ENCODE results near the gene RNF13.
"Not testable (repeated sequence)": the region's sequence is repeated elsewhere in the genome, so short reads cannot be mapped to it uniquely, and the experiment has no call there.

The RNF13 gene

DNA sequence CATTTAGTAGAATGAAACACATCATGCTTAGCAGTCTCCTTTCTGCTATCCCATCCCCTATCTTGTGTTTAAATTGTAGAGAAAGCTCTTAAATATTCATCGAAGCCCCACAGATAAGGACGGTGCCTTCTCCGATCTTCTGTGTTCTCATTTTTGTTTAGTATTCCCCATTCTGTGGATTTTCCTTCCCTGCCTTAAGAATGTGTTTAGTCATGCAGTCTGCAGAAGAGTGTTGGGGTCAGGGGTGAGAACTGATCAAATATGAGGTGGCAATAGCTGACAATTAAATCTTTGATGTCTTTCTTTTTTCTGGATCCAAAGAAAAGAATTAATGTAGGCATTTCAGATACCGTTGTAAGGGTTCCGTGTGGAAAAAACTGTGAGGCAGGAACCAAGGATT, 11.4 kb upstream of the RNF13 start:
- DNase-seq (ENCODE audit: low spot score): no peak

DNA sequence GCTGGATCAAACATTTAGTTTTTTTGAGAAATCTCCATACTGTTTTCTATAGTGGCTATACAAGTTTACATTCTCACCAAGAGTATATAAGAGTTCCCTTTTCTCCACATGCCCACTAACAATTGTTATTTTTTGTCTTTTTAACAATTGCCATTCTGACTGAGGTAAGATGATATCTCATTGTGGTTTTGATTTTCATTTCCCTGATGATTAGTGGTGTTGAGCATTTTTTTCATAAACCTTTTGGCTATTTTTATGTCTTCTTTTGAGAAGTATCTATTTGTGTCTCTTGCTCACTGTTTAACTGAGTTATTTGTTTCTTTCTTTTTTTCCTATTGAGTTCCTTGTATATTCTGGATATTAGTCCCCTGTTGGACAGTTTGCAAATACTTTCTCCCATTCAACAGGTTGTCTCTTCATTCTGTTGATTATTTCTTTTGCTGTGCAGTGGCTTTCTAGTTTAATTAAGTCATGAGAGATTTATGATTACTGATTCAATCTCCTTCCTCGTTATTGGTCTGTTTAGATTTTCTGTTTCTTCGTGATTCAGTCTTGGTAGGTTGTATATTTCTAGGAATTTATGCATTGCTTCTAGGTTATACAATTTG, 6.7 kb upstream of the RNF13 start:
- no peak for DNase-seq (ENCODE audit: low spot score)

DNA sequence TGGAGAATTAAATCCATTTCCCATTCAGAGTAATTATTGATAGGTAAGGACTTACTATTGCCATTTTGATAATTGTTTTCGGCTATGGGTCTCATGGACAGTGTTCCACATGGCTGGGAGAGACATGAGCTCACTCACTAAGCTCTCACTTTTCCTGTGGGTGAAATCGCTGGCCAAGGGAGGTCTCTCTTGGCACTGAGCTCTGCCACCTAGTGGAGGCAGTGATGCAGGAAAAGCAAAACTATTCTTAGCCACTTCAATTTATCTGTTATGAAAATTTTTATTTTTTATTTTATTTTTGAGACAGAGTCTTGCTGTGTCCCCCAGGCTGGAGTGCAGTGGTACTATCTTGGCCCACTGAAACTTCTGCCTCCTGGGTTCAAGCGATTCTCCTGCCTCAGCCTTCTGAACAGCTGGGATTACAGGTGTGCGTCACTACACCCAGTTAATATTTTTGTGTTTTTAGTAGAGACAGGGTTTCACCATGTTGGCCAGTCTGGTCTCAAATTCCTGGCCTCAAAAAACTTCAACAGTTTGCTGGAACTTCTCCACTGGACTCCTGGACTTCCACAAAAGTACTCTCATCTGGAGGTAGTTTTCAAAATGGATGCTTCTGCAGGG, 4.7 kb upstream of the RNF13 start:
- peak; percentile 85 for DNase-seq (ENCODE audit: low spot score)

DNA sequence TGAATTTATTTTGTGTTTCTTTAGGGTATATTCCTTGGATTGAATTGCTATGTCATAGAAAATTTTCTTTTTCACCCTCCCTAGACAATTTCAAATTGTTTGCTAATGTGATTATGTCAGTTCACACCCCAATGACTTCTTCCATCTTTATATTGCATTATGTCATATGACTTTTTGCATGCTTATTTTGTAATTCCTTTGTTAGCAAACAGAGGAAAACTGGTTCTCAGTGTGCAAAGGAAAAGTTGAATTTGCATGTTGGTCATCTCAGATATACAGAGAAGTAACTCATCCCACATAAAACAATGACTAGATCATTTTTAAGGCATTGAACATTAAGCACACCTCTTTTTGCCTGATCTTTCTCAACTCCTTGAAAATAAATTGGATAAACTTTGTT, 3.3 kb upstream of the RNF13 start:
- no peak for DNase-seq (ENCODE audit: low spot score)

DNA sequence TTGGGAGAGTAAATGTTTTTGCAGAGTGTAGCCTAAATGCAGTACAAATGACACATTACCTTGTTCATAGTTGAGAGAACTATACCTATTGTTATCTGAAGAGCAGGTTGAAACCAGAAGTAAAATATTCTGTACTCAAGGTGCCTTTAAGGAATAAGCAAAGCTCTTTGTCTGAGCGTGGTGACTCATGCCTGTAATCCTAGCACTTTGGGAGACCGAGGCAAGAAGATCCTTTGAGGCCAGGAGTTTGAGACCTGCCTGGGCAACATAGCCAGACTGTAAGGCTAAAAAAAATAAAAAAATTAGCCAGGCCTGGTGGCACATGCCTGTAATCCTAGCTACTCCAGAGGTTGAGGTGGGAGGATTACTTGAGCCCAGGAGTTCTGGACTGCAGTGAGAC, 2.2 kb upstream of the RNF13 start:
- no peak for DNase-seq (ENCODE audit: low spot score)

DNA sequence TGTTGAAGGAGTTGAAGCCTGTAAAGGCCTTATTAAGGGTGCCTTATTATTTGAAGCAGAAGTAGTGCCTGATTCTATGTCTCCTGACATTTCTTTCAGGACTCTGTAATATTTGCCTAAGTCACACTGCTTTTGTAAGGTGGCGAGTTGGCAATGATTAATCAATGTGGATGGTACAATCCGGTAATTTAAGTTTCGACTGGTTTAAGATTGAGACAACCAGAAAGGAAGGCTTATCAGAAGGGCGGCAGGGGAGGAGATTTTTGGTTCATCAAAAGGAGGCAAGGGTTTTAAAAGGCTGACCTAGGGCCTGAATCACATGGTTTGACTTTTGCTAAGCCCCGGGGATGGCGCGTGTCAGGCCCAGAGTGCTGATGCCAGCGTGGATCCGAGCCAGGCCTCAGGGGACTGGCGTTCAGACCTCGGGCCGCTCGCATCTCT, 830 bp upstream of the RNF13 start:
- no peak for DNase-seq (ENCODE audit: low spot score)

DNA sequence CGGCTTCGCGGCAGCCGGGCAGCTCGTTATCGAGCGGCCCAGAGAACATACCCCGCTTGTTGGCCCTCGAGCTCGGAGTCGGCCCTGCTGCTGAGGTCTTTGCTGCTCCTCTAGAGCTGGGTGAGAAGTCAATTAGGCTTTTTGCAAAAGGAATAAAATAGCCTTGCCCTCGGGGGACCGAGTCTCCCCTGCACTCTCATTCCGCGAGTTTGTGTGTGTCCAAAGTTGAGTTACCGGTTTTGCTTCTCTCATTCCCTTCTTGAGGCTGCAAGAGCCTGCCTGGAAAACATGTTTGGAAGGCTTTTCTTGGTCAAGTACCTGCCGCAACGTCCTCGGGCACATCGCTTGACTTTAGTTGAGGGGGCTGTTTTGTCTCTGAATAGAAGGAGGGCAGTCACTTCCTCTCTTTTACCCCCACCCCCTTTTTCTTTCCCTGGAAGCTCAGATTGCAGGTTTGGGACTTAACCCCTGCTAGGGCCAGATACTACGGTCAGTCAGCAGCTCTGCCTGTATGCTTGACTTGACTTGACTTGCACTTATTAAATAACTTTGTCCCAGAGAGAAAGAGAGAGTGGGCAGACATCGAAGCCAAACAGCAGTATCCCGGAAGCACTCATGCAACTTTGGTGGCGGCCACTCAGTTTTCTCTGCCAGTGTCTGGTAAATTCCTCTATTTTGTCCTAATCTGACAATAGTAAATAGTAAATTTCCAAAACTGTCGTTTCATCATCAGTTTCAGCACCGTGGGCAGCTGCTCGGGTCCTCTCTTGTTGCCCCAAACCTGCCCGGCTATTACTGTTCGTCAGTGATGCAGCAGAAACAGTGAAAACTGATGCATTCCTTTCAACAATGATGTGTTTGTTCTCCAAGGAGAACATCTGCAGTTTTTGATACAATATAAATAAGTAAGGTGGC, 609 bp downstream of the RNF13 start:
- peak; percentile 42 for DNase-seq (ENCODE audit: low spot score)

DNA sequence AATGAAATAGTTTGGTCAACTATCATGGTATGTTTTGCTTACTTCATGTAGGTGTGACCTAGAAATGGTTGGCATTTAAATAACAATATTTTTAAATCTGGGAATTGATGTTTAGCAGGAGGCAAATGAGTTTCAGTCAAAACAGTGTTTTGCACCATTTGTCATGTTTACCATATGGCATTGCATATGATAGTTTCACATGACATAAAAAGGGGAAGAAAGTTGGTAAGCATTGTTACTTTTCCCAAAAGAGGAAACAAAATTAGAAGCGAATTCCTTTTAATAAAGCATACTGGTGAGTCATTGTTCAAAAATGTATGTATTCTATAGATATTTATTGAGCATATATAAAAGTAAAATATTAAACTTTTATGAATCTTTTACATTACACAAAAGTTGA, 2.3 kb downstream of the RNF13 start:
- DNase-seq (ENCODE audit: low spot score): no peak

DNA sequence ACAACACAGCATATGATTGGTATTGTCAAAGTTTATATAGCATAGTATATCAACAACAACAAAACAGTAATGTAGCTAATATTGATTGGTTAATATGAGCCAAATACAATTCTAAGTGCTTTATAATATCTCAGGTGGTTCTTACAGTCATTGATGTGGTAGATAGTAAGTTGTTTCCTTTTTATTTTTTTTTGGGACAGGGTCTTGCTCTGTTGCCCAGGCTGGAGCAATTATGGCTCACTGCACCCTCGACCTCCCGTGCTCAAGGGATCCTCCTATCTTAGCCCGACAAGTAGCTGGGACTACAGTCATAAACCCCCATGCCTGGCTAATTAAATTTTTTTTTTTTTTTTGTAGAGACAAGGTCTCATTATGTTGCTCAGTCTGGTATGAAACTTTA, 2.7 kb downstream of the RNF13 start:
- no peak for DNase-seq (ENCODE audit: low spot score)

DNA sequence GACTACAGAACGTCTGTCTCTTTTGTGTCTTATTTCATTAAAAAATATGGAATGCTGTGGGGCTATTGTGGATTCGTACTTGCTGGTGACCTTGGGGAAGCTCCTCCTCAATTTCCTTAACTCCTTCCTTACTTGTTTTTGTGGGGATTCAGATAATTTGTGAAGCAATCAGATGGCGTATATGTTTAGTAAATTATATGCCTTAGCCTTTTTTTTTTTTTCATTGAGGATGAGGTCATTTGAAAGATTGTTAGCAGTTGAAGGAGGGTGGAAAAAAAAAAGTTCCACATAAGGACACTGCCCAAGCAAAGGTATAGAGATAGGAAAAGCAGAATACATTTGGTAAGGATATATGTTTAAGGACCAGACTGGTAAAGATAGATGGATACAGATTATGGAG, 3.3 kb downstream of the RNF13 start:
- DNase-seq (ENCODE audit: low spot score): no peak

DNA sequence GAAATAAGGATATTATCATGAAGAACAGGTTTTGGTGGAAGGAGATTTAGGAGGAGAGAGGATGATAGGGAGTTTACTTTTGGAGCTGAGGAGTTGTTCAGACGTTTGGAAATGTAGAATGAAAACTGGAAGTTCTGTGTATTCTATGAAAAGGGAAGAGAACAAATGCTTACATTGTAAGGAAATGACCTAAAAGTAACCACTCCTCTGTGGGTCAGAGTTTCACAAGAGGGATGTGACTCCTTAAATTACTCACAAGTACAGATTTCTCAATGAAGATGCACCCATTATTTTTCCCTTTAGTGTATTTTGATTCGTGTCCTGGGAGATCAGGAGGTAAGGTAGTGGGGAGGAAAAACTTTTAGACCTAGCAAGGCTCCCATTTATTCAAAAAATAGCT, 4.0 kb downstream of the RNF13 start:
- peak; percentile 20 for DNase-seq (ENCODE audit: low spot score)

DNA sequence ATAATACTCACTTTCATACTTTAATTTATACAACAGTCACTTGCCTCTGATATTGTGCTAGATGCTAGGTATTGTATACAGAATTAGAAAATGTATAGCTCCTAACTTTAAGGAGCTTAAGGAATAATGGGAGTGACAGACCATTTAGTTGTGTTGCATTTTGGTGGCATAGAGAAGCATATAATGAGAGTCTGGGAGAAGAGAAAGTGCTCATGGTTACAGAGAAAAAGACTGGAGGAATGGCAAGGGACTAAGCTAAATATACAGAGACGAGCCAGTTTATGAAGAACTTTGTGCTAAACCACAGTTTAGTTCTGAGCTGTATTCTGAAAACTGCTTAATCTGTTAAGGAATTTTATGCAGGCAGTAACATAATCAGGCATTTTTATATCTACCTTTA, 6.4 kb downstream of the RNF13 start:
- DNase-seq (ENCODE audit: low spot score): no peak

DNA sequence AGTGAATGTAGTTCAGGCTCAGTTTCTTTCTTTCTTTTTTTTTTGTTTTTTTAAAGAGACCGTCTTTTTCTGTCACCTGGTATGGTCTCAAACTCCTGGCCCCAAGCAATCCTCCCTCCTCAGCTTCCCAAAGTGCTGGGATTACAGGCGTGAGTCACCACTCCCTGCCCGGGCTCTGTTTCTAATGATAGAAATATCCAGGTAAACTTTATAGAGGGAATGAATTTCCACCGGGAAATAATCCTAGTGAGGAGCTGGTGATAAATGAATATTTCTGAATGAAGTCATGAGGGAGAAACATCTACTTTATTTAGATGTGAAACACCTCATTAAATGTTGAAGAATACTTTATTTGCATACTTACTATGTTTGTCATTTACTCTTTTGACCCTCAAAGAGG, 7.2 kb downstream of the RNF13 start:
- DNase-seq (ENCODE audit: low spot score): no peak

DNA sequence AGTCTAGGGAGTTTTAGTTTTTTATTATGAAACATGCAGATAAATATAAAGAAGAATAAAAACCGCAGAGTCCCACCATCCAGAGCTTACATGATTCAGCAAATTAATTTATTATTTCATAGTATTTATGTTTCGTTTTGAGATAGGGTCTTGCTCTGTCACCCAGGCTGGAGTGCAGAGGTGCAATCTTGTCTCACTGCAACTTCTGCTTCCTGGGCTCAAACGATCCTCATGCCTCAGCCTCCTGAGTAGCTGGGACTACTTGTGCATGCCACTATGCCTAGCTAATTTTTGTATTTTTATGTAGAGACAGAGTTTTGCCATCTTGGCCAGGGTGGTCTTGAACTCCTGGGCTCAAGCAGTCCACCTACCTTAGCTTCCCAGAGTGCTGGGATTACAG, 13.6 kb downstream of the RNF13 start:
- DNase-seq (ENCODE audit: low spot score): no peak

DNA sequence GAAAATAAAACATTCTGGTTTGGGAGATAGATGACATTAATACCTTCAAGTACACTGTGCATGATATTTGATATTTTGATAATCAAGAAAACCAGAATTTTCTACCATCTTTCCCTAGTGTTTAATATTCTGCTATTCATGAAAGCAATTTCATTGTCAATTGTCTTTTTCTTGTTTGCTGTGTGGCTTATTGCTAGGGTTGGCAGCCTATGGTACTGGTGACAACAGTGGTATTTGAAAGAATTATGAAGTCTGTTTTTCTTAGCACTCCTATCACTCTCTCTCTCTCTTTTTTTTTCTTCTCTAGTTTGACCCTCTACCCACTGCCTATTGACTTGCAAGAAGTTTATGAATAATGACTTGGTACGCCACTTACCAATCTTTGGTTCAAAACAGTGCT, 15.4 kb downstream of the RNF13 start:
- no peak for DNase-seq (ENCODE audit: low spot score)

DNA sequence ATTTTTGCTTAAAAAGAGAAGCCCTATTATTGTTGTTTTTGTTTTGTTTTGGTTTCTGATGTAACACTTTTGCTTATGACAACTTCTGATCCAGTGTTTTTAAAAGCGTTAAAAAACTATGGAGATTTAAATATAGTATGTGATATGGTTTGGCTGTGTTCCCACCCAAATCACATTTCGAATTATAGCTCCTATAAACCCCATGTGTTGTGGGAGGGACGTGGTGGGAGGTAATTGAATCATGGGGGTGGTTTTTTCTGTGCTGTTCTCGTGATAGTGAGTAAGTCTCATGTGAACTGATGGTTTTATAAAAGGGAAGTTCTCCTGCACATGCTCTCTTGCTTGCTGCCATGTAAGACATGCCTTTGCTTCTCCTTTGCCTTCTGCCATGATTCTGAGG, 16.6 kb downstream of the RNF13 start:
- DNase-seq (ENCODE audit: low spot score): not testable (repeated sequence)

DNA sequence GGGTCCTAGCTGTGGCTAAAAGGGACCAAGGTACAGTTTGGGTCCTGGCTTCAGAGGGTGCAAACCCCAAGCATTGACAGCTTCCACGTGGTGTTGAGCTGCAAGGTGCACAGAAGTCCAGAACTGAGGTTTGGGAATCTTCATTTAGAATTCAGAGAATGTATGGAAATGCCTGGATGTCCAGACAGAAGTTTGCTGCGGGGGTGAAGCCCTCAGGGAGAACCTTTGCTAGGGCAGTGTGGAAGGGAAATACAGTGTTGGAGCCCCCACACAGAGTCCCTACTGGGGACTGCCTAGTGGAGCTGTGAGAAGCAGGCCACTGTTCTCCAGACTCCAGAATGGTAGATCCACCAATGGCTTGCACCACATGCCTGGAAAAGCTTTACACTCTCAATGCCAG, 17.9 kb downstream of the RNF13 start:
- DNase-seq (ENCODE audit: low spot score): no peak

DNA sequence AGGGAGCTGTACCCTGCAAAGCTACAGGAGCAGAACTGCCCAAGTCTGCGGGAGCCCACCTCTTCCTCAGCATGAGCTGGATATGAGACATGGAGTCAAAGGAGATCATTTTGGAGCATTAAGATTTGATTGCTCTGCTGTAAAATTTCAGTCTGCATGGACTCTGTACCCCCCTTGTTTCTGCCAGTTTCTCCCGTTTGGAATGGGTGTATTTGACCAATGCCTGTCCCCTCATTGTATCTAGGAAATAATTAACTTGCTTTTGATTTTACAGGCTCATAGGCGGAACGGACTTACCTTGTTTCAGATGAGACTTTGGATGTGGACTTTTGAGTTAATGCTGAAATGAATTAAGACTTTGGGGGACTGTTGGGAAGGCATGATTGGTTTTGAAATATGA, 18.3 kb downstream of the RNF13 start:
- DNase-seq (ENCODE audit: low spot score): no peak

DNA sequence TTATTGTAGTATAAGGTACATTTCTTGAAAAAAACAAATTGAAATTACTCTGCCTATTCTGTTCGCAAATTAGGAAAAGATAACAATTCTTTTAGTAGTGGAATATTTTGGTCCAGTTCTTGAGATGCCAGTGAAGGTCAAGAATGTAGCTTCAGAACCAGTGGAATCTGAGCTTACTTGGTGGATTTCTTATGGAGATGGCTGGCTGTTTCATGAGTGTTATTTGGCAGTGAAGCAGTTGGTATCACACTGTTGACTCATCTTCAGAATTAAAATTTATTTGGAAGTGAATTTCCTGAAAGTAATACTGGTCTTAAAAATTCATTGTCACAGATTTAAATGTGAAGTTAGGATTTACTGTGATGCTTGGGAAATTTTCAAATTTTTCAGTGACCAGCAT, 19.1 kb downstream of the RNF13 start:
- DNase-seq (ENCODE audit: low spot score): peak; percentile 47

DNA sequence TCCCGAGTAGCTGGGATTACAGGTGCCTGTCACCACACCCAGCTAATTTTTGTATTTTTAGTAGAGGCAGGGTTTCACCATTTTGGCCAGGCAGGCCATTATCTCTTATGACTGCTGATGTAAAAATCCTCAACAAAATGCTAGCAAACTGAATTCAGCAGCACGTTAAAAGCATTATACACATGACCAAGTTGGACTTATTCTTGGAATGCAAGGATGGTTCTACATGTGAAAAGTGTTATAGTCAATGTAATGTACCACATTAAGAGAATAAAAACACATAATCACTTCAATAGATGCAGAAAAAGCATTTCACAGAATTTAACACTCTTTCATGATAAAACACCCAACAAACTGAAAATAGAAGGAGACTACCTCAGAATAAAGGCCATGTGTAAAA, 20.2 kb downstream of the RNF13 start:
- DNase-seq (ENCODE audit: low spot score): no peak

DNA sequence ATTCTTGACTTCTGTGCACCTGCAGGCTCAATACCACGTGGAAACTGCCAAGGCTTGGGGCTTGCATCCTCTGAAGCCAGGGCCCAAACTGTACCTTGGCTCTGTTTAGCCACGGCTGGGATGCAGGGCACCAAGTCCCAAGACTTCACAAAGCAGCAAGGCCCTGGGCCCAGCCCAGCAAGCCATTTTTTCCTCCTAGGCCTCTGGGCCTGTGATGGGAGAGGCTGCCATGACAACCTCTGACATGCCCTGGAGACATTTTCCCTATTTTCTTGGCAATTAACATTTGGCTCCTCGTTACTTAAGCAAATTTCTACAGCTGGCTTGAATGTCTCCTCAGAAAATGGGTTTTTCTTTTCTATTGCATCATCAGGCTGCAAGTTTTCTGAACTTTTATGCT, 25.5 kb downstream of the RNF13 start:
- DNase-seq (ENCODE audit: low spot score): not testable (repeated sequence)

DNA sequence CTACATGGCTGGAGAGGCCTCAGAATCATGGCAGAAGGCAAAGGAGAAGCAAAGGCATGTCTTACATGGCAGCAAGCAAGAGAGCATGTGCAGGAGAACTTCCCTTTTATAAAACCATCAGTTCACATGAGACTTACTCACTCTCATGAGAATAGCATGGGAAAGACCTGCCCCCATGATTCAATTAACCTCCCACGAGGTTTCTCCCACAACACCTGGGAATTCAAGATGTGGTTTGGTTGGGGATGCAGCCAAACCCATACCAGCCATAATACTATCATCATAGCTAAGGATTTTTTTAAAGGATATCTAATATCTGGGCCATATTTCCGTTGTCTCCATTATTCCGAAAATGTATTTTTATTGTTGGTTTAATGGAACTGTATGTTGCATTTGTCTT, 26.5 kb downstream of the RNF13 start:
- not testable (repeated sequence) for DNase-seq (ENCODE audit: low spot score)

DNA sequence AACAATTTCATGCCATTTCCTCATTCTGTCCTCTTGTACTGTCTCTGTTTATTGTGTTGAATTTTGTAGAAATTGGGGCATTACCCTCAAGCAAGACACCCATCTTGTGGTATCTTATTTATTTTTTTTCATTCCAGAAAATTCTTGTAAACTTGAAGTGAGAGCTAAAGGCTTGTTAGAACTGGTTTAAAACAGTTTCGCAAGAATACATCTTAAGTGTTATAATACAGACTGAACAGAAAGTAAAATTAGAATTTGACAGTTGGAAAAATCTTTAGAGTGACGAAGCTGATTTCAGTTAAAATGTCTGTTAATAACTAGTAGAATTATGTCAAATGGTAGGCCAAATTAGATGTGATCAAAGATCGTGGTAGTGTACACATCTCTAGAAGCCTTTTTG, 26.9 kb downstream of the RNF13 start:
- no peak for DNase-seq (ENCODE audit: low spot score)
